ENCODE data around the gene CHEK1.
"Not testable (repeated sequence)": the region's sequence is repeated elsewhere in the genome, so short reads cannot be mapped to it uniquely, and the experiment has no call there.

Gene CHEK1

GRCh38 chr11:125701018-125701610, 76.2 kb downstream of the CHEK1 start:
- DNase-seq (ENCODE audit: low read depth), result no peak

DNA sequence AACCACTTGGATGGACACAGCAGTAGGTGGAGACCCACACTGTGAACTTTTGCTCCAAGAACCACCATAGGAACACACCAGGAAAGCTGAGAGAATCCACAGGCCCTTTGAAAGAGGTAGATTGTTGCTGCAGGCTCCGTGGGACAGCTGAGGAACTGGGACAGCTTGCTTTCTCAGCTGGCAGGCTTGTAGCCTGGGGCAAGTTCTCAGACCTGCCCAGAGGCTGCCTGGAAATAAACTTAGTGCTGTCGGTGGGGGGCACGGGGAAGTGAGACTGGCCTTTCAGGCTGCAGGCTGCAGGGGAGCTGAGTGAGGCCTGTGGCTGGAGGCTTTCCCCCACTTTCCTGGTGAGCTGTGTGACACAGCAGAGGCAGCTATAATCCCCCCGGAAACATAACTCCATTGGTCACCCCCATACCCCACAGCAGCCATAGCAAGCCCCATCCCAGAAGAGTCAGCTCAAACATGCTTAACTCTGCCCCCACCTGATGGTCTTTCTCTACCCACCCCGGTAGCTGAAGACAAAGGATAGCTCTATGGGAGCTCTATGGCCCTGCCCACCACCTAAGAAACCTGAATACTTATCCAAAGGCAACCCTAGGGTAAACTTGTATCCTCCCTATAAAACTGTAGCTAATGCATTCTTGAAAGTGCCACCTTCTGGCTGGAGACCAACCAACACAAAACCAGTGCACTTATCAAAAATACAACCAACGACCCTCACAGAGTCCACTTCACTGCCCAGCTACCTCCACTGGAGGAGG, 77.1 kb downstream of the CHEK1 start:
- no peak for DNase-seq (ENCODE audit: low read depth)

DNA sequence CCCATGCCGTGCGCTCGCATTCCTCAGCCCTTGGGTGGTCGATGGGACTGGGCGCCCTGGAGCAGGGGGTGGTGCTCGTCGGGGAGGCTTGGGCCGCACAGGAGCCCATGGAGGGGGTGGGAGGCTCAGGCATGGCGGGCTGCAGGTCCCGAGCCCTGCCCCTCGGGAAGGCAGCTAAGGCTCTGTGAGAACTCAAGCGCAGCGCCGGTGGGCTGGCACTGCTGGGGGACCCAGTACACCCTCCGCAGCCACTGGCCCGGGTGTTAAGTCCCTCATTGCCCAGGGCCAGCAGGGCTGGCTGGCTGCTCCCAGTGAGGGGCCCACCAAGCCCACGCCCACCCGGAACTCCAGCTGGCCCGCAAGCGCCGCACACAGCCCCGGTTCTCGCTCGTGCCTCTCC, 79.7 kb downstream of the CHEK1 start:
- not testable (repeated sequence) for DNase-seq (ENCODE audit: low read depth)

DNA sequence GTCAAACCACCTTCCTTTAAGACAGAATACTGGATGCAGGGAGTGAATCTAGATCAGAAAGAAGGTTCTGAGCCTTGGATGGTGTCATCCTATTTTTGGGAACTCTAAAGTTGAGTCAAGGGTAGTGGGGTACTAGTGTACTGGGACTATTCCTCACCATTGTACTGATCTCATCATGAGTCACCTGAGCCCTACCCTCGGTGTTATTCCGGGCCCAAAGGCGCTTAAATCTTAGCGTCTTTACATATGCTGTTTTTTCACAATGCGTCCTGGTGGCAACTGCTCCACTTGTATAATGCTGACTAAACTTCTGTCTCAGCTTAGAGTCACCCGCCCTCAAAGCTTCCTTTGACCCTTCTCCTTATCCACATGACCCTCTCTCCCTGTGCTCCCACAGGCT, 95.8 kb downstream of the CHEK1 start:
- DNase-seq (ENCODE audit: low read depth), result no peak

GRCh38 chr11:125724125-125724524, 99.2 kb downstream of the CHEK1 start:
- DNase-seq (ENCODE audit: low read depth), result no peak

Data from T-helper 22 cell (primary cell).